HG03066 (cell line): ENCODE data around the gene ATP7B.
A peak's percentile ranks its signal among the peaks of the same experiment; 100 is the strongest.
"Not testable (repeated sequence)": the region's sequence is repeated elsewhere in the genome, so short reads cannot be mapped to it uniquely, and the experiment has no call there.

Experiments used
- ATAC-seq: cut with Tn5 transposase; IDR thresholded peaks from one replicate; pipeline ENCODE4 v1.9.1; 2021; ENCODE audit warnings: low read depth; ENCODE audit not compliant: unreplicated experiment

Gene ATP7B

GRCh38 chr13:52010890-52011631 is at the start of gene ATP7B:
Gene ATP7B (minus strand): TSS chr13:52011450. CDS start chr13:52011337, 113 bp downstream.
- ATAC-seq: peak; percentile 2

- ATAC-seq: no peak
Measured at GRCh38 chr13:52053460-52053859, 42.2 kb upstream of the ATP7B start.

GRCh38 chr13:52051400-52051799 is 40.1 kb upstream of the ATP7B start:
- no peak for ATAC-seq

- no peak for ATAC-seq
Measured at GRCh38 chr13:52048516-52048915, 37.3 kb upstream of the ATP7B start.

- ATAC-seq: no peak
Measured at GRCh38 chr13:52047463-52047862, 36.2 kb upstream of the ATP7B start.

GRCh38 chr13:52043675-52044074 is 32.4 kb upstream of the ATP7B start:
- ATAC-seq: no peak

GRCh38 chr13:52036037-52036436 is 24.8 kb upstream of the ATP7B start:
- ATAC-seq: no peak

GRCh38 chr13:52034616-52035226 is 23.5 kb upstream of the ATP7B start:
- no peak for ATAC-seq

GRCh38 chr13:52033039-52033438 is 21.8 kb upstream of the ATP7B start:
- no peak for ATAC-seq

- not testable (repeated sequence) for ATAC-seq
Measured at GRCh38 chr13:52030401-52030800, 19.2 kb upstream of the ATP7B start.

GRCh38 chr13:52029569-52029968 is 18.3 kb upstream of the ATP7B start:
- ATAC-seq: no peak

GRCh38 chr13:52027832-52028231 is 16.6 kb upstream of the ATP7B start:
- no peak for ATAC-seq

- ATAC-seq: no peak
Measured at GRCh38 chr13:52026246-52026626, 15.0 kb upstream of the ATP7B start.

- ATAC-seq: no peak
Measured at GRCh38 chr13:52025475-52026245, 14.4 kb upstream of the ATP7B start.

GRCh38 chr13:52024481-52024880 is 13.2 kb upstream of the ATP7B start, which contains the start of gene UTP14C:
Gene UTP14C (plus strand): TSS chr13:52024691. CDS start chr13:52028805, 4,114 bp downstream.
- ATAC-seq: no peak

GRCh38 chr13:52022356-52022755 is 11.1 kb upstream of the ATP7B start:
- no peak for ATAC-seq

GRCh38 chr13:52020191-52020590 is 8.9 kb upstream of the ATP7B start:
- no peak for ATAC-seq

GRCh38 chr13:52016296-52016695 is 5.0 kb upstream of the ATP7B start:
- ATAC-seq: no peak

- ATAC-seq: no peak
Measured at GRCh38 chr13:52012512-52012836, 1.2 kb upstream of the ATP7B start.

- ATAC-seq: peak; percentile 99
Measured at GRCh38 chr13:52011632-52012511, 622 bp upstream of the ATP7B start, which contains the start of gene ALG11. Gene ALG11 (plus strand): TSS chr13:52012398. CDS start chr13:52012419, 21 bp downstream.
